Natural killer cell (primary cell): ENCODE results near the gene PHLDB1. TPM values are rescaled to one million over a fixed set of nuclear protein-coding genes. Genes with fewer than 3 reads are reported as not detected.

ENCODE experiments used
- ATAC-seq, 3 donors: fragments of 150-1000 bp in 2 of 3; fragments of 200-7000 bp in 1 of 3; cut with Tn5 transposase; 1 replicate in 1 of 3; 2 replicates in 2 of 3; pipeline ENCODE4 v1.10.0; 2021; ENCODE audit warnings: mild to moderate bottlenecking in 2 of 3, moderate library complexity in 2 of 3
- DNase-seq, 2 donors: peaks; one replicate each; pipeline versions ENCODE4 v3.0.0 to v3.0.0-alpha.2; 2013 to 2021; ENCODE audit warnings: mixed read lengths in 1 of 2
- H3K27ac ChIP-seq: one replicate; pipeline ENCODE4 v1.5.1; 2013; ENCODE audit warnings: mild to moderate bottlenecking, low read length
- H3K27me3 ChIP-seq: one replicate; pipeline ENCODE4 v1.6.1; 2013; ENCODE audit warnings: low read length; ENCODE audit not compliant: control insufficient read depth, insufficient read depth
- H3K36me3 ChIP-seq: one replicate; pipeline ENCODE4 v1.6.1; 2013; ENCODE audit warnings: low read length; ENCODE audit not compliant: control insufficient read depth, insufficient read depth
- H3K4me1 ChIP-seq: one replicate; pipeline ENCODE4 v1.6.1; 2013; ENCODE audit warnings: low read length; ENCODE audit not compliant: control insufficient read depth, insufficient read depth
- H3K4me3 ChIP-seq: one replicate; pipeline ENCODE4 v1.5.1; 2013; ENCODE audit warnings: low read length
- H3K9me3 ChIP-seq: one replicate; pipeline ENCODE4 v1.6.1; 2013; ENCODE audit warnings: low read length; ENCODE audit not compliant: control insufficient read depth, insufficient read depth
- H3K27ac Mint-ChIP-seq, 2 donors: one replicate each; pipeline ENCODE4 v1.8.0; 2022; ENCODE audit warnings: mild to moderate bottlenecking in 2 of 2, mixed read lengths in 2 of 2, moderate library complexity in 1 of 2
- H3K27me3 Mint-ChIP-seq, 2 donors: one replicate each; pipeline ENCODE4 v1.8.0; 2022; ENCODE audit warnings: low read depth in 2 of 2, mixed read lengths in 2 of 2
- H3K36me3 Mint-ChIP-seq: one replicate; pipeline ENCODE4 v1.8.0; 2022; ENCODE audit warnings: mixed read lengths
- H3K4me1 Mint-ChIP-seq, 2 donors: one replicate each; pipeline ENCODE4 v1.8.0; 2022; ENCODE audit warnings: mixed read lengths in 2 of 2
- H3K4me3 Mint-ChIP-seq: one replicate; pipeline ENCODE4 v1.8.0; 2022; ENCODE audit warnings: mild to moderate bottlenecking, moderate library complexity, mixed read lengths
- H3K9me3 Mint-ChIP-seq, 2 donors: one replicate each; pipeline ENCODE4 v1.8.0; 2022; ENCODE audit warnings: mixed read lengths in 2 of 2
- WGBS: methylation state at CpG from one replicate; pipeline ENCODE4 v1.1.7; 2013; ENCODE audit warnings: missing lambda C conversion rate; ENCODE audit not compliant: insufficient coverage; 5-methylcytosine and 5-hydroxymethylcytosine counted together
- intact Hi-C: fragments of 100-400 bp; cut with micrococcal nuclease; formaldehyde crosslinking; loops from one replicate; pipeline ENCODE4 v1.14.2; 2022
- total RNA-seq, 4 donors: library from RNA; stranded (reverse); fragments of 120-200 nt in 1 of 4; gene quantifications; one replicate each; pipeline versions ENCODE4 v1.2.3 to v1.2.4, GENCODE V29; 2013 to 2022
- TF ChIP-seq, protein P1 (sequence below): fragments of 200-600 bp; IDR thresholded peaks from one replicate; pipeline ENCODE4 v1.8.0; 2022; ENCODE audit warnings: antibody characterized with exemption

Gene PHLDB1
- total RNA-seq, 3 donors from 2014 or later (not counting 1 experiment from before 2014, with no cell fraction given): 0.75 to 1.1 (median 0.95) TPM

DNA sequence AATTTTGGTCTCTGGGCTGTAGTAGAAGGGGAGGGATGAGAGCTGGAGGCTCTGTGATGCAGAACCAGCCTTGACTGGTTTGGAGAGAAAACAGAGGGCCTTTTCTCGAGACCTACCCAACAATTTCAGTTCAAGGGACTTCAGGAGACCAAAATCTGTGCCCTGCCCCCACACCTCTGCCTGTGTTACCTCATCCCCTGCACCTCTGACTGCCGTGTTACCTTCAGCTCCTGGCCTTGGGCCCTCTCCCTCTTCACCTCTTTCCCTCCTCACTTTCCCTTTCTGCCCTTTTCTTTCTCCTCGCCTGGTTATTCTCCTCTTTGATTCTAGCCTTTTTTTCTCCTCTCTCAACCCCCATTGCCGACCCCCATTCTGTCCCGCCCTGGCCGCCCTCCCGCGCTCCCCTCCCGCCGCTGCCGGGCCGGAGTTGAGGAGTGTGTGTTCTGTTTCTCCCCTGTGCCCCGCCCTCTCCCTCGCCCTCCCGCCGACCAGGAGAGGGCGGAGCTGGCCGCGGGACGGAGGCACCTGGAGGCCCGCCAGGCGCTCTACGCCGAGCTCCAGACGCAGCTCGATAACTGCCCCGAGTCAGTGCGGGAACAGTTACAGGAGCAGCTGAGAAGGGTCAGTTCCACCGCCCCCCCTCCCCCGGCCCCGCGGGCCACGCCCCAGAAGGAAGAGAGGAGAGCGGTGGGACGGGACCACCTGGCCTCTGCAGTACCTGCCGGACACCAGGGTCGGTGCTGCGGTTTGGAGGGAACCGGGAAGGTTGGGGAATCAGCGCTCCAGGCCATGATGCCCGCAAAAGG lies 27.2 kb downstream of the PHLDB1 start:
- H3K9me3 ChIP-seq: no peaks in the 10 kb centered on the region
- TF ChIP-seq, protein P1, sequence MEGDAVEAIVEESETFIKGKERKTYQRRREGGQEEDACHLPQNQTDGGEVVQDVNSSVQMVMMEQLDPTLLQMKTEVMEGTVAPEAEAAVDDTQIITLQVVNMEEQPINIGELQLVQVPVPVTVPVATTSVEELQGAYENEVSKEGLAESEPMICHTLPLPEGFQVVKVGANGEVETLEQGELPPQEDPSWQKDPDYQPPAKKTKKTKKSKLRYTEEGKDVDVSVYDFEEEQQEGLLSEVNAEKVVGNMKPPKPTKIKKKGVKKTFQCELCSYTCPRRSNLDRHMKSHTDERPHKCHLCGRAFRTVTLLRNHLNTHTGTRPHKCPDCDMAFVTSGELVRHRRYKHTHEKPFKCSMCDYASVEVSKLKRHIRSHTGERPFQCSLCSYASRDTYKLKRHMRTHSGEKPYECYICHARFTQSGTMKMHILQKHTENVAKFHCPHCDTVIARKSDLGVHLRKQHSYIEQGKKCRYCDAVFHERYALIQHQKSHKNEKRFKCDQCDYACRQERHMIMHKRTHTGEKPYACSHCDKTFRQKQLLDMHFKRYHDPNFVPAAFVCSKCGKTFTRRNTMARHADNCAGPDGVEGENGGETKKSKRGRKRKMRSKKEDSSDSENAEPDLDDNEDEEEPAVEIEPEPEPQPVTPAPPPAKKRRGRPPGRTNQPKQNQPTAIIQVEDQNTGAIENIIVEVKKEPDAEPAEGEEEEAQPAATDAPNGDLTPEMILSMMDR: no peak
- H3K4me1 ChIP-seq: no peaks in the 10 kb centered on the region
- no peaks in the 10 kb centered on the region for H3K27me3 ChIP-seq
- no peak overlapping the region for H3K27ac ChIP-seq
- ATAC-seq (no peak), DNase-seq (peak in 1 of 2 donors; percentile 53)
- H3K27ac Mint-ChIP-seq: no peak overlapping the region
- no peaks in the 10 kb centered on the region for H3K36me3 Mint-ChIP-seq
- H3K4me1 Mint-ChIP-seq: no peaks in the 10 kb centered on the region
- no peaks in the 10 kb centered on the region for H3K9me3 Mint-ChIP-seq
- no peaks in the 10 kb centered on the region for H3K36me3 ChIP-seq
- WGBS: 77% methylated on average over 41 of the region's 41 CpGs
- intact Hi-C loops: no loop called here
- H3K4me3 Mint-ChIP-seq: peak overlapping the region; percentile 35
- H3K27me3 Mint-ChIP-seq: peaks cover 0 to 2% of the 10 kb centered on the region in 2 donors
- no peak overlapping the region for H3K4me3 ChIP-seq

DNA sequence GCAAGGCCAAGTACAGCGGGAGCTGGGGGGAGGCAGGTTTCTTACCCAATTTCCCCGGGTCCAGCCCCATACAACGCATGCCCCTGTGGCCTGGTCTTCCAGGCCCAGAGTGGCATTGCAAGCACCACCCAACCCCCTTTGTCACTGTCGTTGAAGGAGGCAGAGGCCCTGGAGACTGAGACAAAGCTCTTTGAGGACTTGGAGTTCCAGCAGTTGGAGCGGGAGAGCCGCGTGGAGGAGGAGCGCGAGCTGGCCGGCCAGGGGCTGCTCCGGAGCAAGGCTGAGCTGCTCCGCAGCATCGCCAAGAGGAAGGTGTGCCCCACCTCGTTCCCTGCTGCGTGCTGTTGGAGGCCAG lies 27.8 kb downstream of the PHLDB1 start:
- H3K9me3 ChIP-seq: no peaks in the 10 kb centered on the region
- Mint-ChIP-seq H3K9me3 (no peaks in the 10 kb centered on the region), H3K4me1 (no peaks in the 10 kb centered on the region), H3K4me3 (no peak overlapping the region), H3K27ac (no peak overlapping the region), H3K36me3 (no peaks in the 10 kb centered on the region), H3K27me3 (peaks cover 0 to 2% of the 10 kb centered on the region in 2 donors)
- H3K27ac ChIP-seq: no peak overlapping the region
- DNase-seq (no peak), ATAC-seq (no peak)
- H3K4me3 ChIP-seq: no peak overlapping the region
- intact Hi-C loops: no loop called here
- TF ChIP-seq, protein P1: no peak
- H3K36me3 ChIP-seq: no peaks in the 10 kb centered on the region
- no peaks in the 10 kb centered on the region for H3K4me1 ChIP-seq
- 94% methylated on average over 15 of the region's 15 CpGs for WGBS
- no peaks in the 10 kb centered on the region for H3K27me3 ChIP-seq

DNA sequence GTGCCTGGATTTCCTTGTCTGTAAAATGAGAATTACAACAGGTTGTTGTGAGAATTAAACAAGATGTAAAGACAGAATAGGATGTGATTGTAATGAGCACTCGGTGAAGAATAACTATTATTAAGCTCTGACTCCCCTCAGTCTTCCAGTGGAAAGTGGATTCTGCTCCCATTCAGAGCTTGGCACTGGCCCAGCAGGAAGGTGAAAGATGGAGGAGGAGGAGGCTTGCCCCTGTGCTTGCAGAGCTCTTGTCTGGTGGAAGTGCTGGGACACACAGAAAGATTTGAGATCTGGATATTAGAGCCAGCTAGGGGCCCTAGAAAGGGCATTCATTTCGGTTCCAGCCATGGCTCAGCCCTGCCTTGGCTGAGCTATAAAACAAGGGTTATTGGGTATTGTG lies 28.2 kb downstream of the PHLDB1 start:
- H3K27me3 Mint-ChIP-seq: peaks cover 0 to 2% of the 10 kb centered on the region in 2 donors
- Histone ChIP-seq H3K36me3 (no peaks in the 10 kb centered on the region), H3K4me1 (no peaks in the 10 kb centered on the region), H3K27me3 (no peaks in the 10 kb centered on the region), H3K27ac (no peak overlapping the region), H3K9me3 (no peaks in the 10 kb centered on the region), H3K4me3 (no peak overlapping the region)
- WGBS: 97% methylated on average over 2 of the region's 2 CpGs
- H3K4me3 Mint-ChIP-seq: no peak overlapping the region
- DNase-seq (no peak), ATAC-seq (no peak)
- no peaks in the 10 kb centered on the region for H3K9me3 Mint-ChIP-seq
- TF ChIP-seq, protein P1: no peak
- no peaks in the 10 kb centered on the region for H3K4me1 Mint-ChIP-seq
- no peaks in the 10 kb centered on the region for H3K36me3 Mint-ChIP-seq
- H3K27ac Mint-ChIP-seq: no peak overlapping the region
- intact Hi-C loops: no loop called here
